Measurements from ENCODE around the gene LRRC55.

- TF ChIP-seq REST (IDR thresholded peaks at IDR 0.05) = no peak
- no peak for TF ChIP-seq CTCF (IDR thresholded peaks at IDR 0.05)
- no peak for TF ChIP-seq RAD21 (conservative IDR thresholded peaks at IDR 0.05 in 1 of 2, IDR thresholded peaks at IDR 0.05 in 1 of 2)
- TF ChIP-seq ZSCAN20 (CRISPR knock-in tag; IDR thresholded peaks at IDR 0.05) = no peak
- TF ChIP-seq TP53 (CRISPR knock-in tag; IDR thresholded peaks at IDR 0.05) = no peak
- no peak for TF ChIP-seq ESRRA (IDR thresholded peaks at IDR 0.05; ENCODE audit: borderline replicate concordance, low read length)
- TF ChIP-seq PHF8 (IDR thresholded peaks at IDR 0.05; ENCODE audit: borderline replicate concordance, low read depth) = no peak
- TF ChIP-seq RNF2 (IDR thresholded peaks at IDR 0.05; ENCODE audit: borderline replicate concordance, low read depth) = no peak
- no peak for TF ChIP-seq ELK1 (IDR thresholded peaks at IDR 0.05; ENCODE audit: low read depth, low read length)
- TF ChIP-seq HOXB5 (CRISPR knock-in tag; IDR thresholded peaks at IDR 0.05) = no peak
- no peak for TF ChIP-seq EP300 (IDR thresholded peaks at IDR 0.05)
- no peak for TF ChIP-seq PBX3 (IDR thresholded peaks at IDR 0.05)
- TF ChIP-seq POLR2A (IDR thresholded peaks at IDR 0.05; ENCODE audit: low read length) = no peak
Measured at GRCh38 chr11:57200917-57201316, 19.2 kb downstream of the LRRC55 start.
